NCI-H345 treated with DMSO at 0.1 percent for 48 hours (cell line): Measurements from ENCODE around the gene RNF123.
"Not testable (repeated sequence)": the region's sequence is repeated elsewhere in the genome, so short reads cannot be mapped to it uniquely, and the experiment has no call there.

Source experiments
- DNase-seq: peaks from one replicate; lab custom pipeline; 2025; ENCODE audit not compliant: unreplicated experiment; lab: John Stamatoyannopoulos, UW

RNF123 gene

GRCh38 chr3:49675912-49676311, 13.4 kb upstream of the RNF123 start:
- no peak for DNase-seq

GRCh38 chr3:49680493-49681231, 8.7 kb upstream of the RNF123 start:
- no peak for DNase-seq

GRCh38 chr3:49681232-49681522, 8.2 kb upstream of the RNF123 start:
- DNase-seq, result no peak

- DNase-seq, result no peak
Observed at GRCh38 chr3:49681543-49681942, 7.8 kb upstream of the RNF123 start.

- no peak for DNase-seq
Observed at GRCh38 chr3:49683162-49683561, 6.2 kb upstream of the RNF123 start.

- not testable (repeated sequence) for DNase-seq
Observed at GRCh38 chr3:49684453-49684852, 4.9 kb upstream of the RNF123 start.

GRCh38 chr3:49685103-49685502, 4.3 kb upstream of the RNF123 start:
- not testable (repeated sequence) for DNase-seq

GRCh38 chr3:49685846-49686245, 3.5 kb upstream of the RNF123 start:
- not testable (repeated sequence) for DNase-seq

- DNase-seq, result not testable (repeated sequence)
Observed at GRCh38 chr3:49686346-49686745, 3.0 kb upstream of the RNF123 start.

- DNase-seq, result not testable (repeated sequence)
Observed at GRCh38 chr3:49686769-49687423, 2.5 kb upstream of the RNF123 start.

- DNase-seq, result not testable (repeated sequence)
Observed at GRCh38 chr3:49687424-49687795, 1.9 kb upstream of the RNF123 start.

GRCh38 chr3:49688338-49689045, 865 bp upstream of the RNF123 start:
- DNase-seq, result not testable (repeated sequence)

GRCh38 chr3:49689908-49690624, 709 bp downstream of the RNF123 start:
- DNase-seq, result not testable (repeated sequence)

GRCh38 chr3:49690856-49691255, 1.5 kb downstream of the RNF123 start:
- DNase-seq, result not testable (repeated sequence)

GRCh38 chr3:49691481-49691880, 2.1 kb downstream of the RNF123 start:
- DNase-seq, result not testable (repeated sequence)

- DNase-seq, result not testable (repeated sequence)
Observed at GRCh38 chr3:49694409-49695070, 5.2 kb downstream of the RNF123 start.

GRCh38 chr3:49695350-49696015, 6.1 kb downstream of the RNF123 start:
- DNase-seq, result not testable (repeated sequence)

GRCh38 chr3:49699281-49699979, 10.1 kb downstream of the RNF123 start:
- no peak for DNase-seq

GRCh38 chr3:49700014-49700413, 10.7 kb downstream of the RNF123 start:
- DNase-seq, result no peak
